DND-41 (cell line): ENCODE measurements around the gene TMC7.

Experiments
- CTCF ChIP-seq: IDR thresholded peaks from 2 replicates; pipeline ENCODE4 v1.5.1; 2012; ENCODE audit warnings: borderline replicate concordance, low read length, moderate library complexity, mild to moderate bottlenecking; ENCODE audit not compliant: poor library complexity, severe bottlenecking; ENCODE audit errors: extremely low read depth
- EZH2 ChIP-seq: IDR thresholded peaks from 3 replicates; pipeline ENCODE4 v1.6.1; 2012; ENCODE audit warnings: borderline replicate concordance, low read depth, mild to moderate bottlenecking, moderate library complexity, low read length, inconsistent platforms; ENCODE audit not compliant: severe bottlenecking

GRCh38 chr16:19021747-19022146 lies 38.0 kb downstream of the TMC7 start:
- TF ChIP-seq CTCF (no peak), EZH2 (no peak)
